Neuronal stem cell (in vitro differentiated cells): ENCODE data around the gene SYNPR.

ENCODE experiments used
- DNase-seq: peaks from one replicate; pipeline ENCODE4 v3.0.0-alpha.2; 2013; ENCODE audit warnings: low spot score
- H2AFZ ChIP-seq: one replicate; pipeline ENCODE4 v1.6.1; 2013; ENCODE audit warnings: mild to moderate bottlenecking, low read length, inconsistent platforms
- H2AK5ac ChIP-seq: 2 replicates; pipeline ENCODE4 v1.6.1; 2013; ENCODE audit warnings: low read depth, mild to moderate bottlenecking, inconsistent platforms, low read length, moderate library complexity, mixed read lengths
- H2BK120ac ChIP-seq: 2 replicates; pipeline ENCODE4 v1.6.1; 2013; ENCODE audit warnings: low read depth, mild to moderate bottlenecking, inconsistent platforms, low read length, moderate library complexity, mixed read lengths
- H2BK12ac ChIP-seq: one replicate; pipeline ENCODE4 v1.6.1; 2013; ENCODE audit warnings: low read length, inconsistent platforms
- H2BK15ac ChIP-seq: 2 replicates; pipeline ENCODE4 v1.6.1; 2013; ENCODE audit warnings: mild to moderate bottlenecking, low read length, inconsistent platforms, mixed read lengths
- H2BK5ac ChIP-seq: one replicate; pipeline ENCODE4 v1.6.1; 2013; ENCODE audit warnings: inconsistent platforms, mild to moderate bottlenecking, low read length, moderate library complexity
- H3K14ac ChIP-seq: one replicate; pipeline ENCODE4 v1.6.1; 2013; ENCODE audit warnings: low read length, inconsistent platforms
- H3K18ac ChIP-seq: 2 replicates; pipeline ENCODE4 v1.6.1; 2013; ENCODE audit warnings: low read length, inconsistent platforms
- H3K23ac ChIP-seq: 2 replicates; pipeline ENCODE4 v1.6.1; 2013; ENCODE audit warnings: low read depth, mild to moderate bottlenecking, mixed read lengths, low read length, inconsistent platforms; ENCODE audit not compliant: poor library complexity
- H3K27ac ChIP-seq: replicated peaks from 3 replicates; pipeline ENCODE4 v1.5.1; 2013; ENCODE audit warnings: low read length, inconsistent platforms
- H3K27me3 ChIP-seq, 3 experiments: 2 replicates each; pipeline ENCODE4 v1.6.1; 2013; ENCODE audit warnings: low read length in 3 of 3, mild to moderate bottlenecking in 2 of 3, inconsistent platforms in 1 of 3, low read depth in 1 of 3, mixed read lengths in 1 of 3, moderate library complexity in 1 of 3; ENCODE audit not compliant: control insufficient read depth in 3 of 3, insufficient read depth in 3 of 3
- H3K36me3 ChIP-seq, 2 donors: replicated peaks in 1 of 2; 2 replicates each; pipeline ENCODE4 v1.6.1; 2013; ENCODE audit warnings: low read length in 2 of 2; ENCODE audit not compliant: control insufficient read depth in 2 of 2, insufficient read depth in 2 of 2
- H3K4ac ChIP-seq: 2 replicates; pipeline ENCODE4 v1.6.1; 2013; ENCODE audit warnings: inconsistent platforms, mild to moderate bottlenecking, low read length, moderate library complexity
- H3K4me1 ChIP-seq, 2 donors: 1 replicate in 1 of 2; 2 replicates in 1 of 2; pipeline ENCODE4 v1.6.1; 2013; ENCODE audit warnings: low read length in 2 of 2, low read depth in 1 of 2; ENCODE audit not compliant: control insufficient read depth in 2 of 2, insufficient read depth in 1 of 2
- H3K4me2 ChIP-seq: one replicate; pipeline ENCODE4 v1.6.1; 2013; ENCODE audit warnings: mild to moderate bottlenecking, low read length, inconsistent platforms; ENCODE audit not compliant: insufficient read depth, poor library complexity, severe bottlenecking
- H3K4me3 ChIP-seq, 2 donors: 2 replicates each; pipeline ENCODE4 v1.5.1; 2013; ENCODE audit warnings: low read length in 2 of 2, mild to moderate bottlenecking in 2 of 2, inconsistent platforms in 1 of 2, moderate library complexity in 1 of 2
- H3K79me1 ChIP-seq: one replicate; pipeline ENCODE4 v1.6.1; 2013; ENCODE audit warnings: low read depth, mild to moderate bottlenecking, inconsistent platforms, low read length, moderate library complexity
- H3K9ac ChIP-seq: one replicate; pipeline ENCODE4 v1.6.1; 2013; ENCODE audit warnings: mild to moderate bottlenecking, low read depth, low read length, inconsistent platforms; ENCODE audit not compliant: poor library complexity
- H3K9me3 ChIP-seq, 2 donors: replicated peaks in 1 of 2; 2 replicates each; pipeline versions ENCODE3 to v1.6.1; 2013; ENCODE audit warnings: low read length in 2 of 2, mild to moderate bottlenecking in 2 of 2, inconsistent platforms in 1 of 2, low read depth in 1 of 2, mixed read lengths in 1 of 2, moderate library complexity in 1 of 2; ENCODE audit not compliant: control insufficient read depth in 2 of 2, insufficient read depth in 1 of 2
- H4K8ac ChIP-seq: one replicate; pipeline ENCODE4 v1.6.1; 2013; ENCODE audit warnings: low read depth, mild to moderate bottlenecking, inconsistent platforms, low read length, moderate library complexity
- H4K91ac ChIP-seq: one replicate; pipeline ENCODE4 v1.6.1; 2013; ENCODE audit warnings: low read length, low read depth, mild to moderate bottlenecking, inconsistent platforms; ENCODE audit not compliant: poor library complexity
- WGBS, 2 donors: extraction: QIAGEN DNeasy Blood & Tissue Kit; methylation state at CpG; one replicate each; pipeline ENCODE4 v1.1.7; 2013; ENCODE audit warnings: missing lambda C conversion rate in 2 of 2, mixed read lengths in 1 of 2; ENCODE audit not compliant: insufficient read length in 2 of 2, insufficient replicate concordance in 1 of 2; ENCODE audit errors: extremely low coverage in 2 of 2; 5-methylcytosine and 5-hydroxymethylcytosine counted together

The SYNPR gene

GRCh38 chr3:63562323-63562722, 284.2 kb downstream of the SYNPR start:
- Histone ChIP-seq H3K14ac (no peak overlapping the region), H2BK5ac (no peak overlapping the region), H3K27ac (no peak overlapping the region), H2BK120ac (no peak overlapping the region), H2BK15ac (no peak overlapping the region), H3K4me3 (no peak overlapping the region), H3K4me1 (peaks cover 0 to 2% of the 10 kb centered on the region in 2 donors), H3K23ac (no peak overlapping the region), H3K4ac (no peak overlapping the region), H2BK12ac (no peak overlapping the region), H3K18ac (no peak overlapping the region), H3K9ac (no peak overlapping the region), H3K9me3 (no peaks in the 10 kb centered on the region), H4K8ac (no peak overlapping the region), H3K4me2 (no peak overlapping the region), H2AK5ac (no peak overlapping the region), H4K91ac (no peak overlapping the region), H3K79me1 (no peaks in the 10 kb centered on the region), H3K27me3 (no peaks in the 10 kb centered on the region), H3K36me3 (no peaks in the 10 kb centered on the region), H2AFZ (no peak overlapping the region)
- DNase-seq: no peak
- WGBS, 2 donors: no CpG with 5 or more reads among the region's 4 CpGs

DNA sequence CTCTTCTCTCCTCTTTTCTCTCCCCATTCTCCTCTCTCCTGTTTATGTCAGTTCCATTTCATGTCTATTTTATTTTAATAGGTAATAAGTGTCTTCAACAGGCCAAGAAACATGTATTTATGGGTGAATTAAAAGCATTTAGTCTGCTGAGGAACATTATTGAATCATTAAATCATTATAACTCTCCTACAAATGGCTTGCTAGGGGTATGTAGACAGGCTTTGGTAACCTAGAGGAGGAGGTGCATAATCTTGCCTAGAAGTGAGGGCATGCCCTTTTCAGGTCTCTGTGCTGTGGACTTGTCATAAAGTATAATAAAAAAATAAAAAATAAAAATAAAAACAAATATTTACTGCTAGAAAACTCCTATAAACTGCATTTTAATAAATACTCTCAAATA, 285.5 kb downstream of the SYNPR start:
- no peak overlapping the region for H2AFZ ChIP-seq
- no peak overlapping the region for H4K91ac ChIP-seq
- H3K9ac ChIP-seq: no peak overlapping the region
- peaks cover 0 to 2% of the 10 kb centered on the region in 2 donors for H3K4me1 ChIP-seq
- no peak overlapping the region for H3K18ac ChIP-seq
- H2BK120ac ChIP-seq: no peak overlapping the region
- H3K4me2 ChIP-seq: no peak overlapping the region
- H3K27ac ChIP-seq: no peak overlapping the region
- no peak for DNase-seq
- no peak overlapping the region for H3K14ac ChIP-seq
- no peak overlapping the region for H2BK15ac ChIP-seq
- no peaks in the 10 kb centered on the region for H3K27me3 ChIP-seq
- H3K9me3 ChIP-seq: no peaks in the 10 kb centered on the region
- H2BK12ac ChIP-seq: no peak overlapping the region
- H3K79me1 ChIP-seq: no peaks in the 10 kb centered on the region
- no peak overlapping the region for H3K4me3 ChIP-seq
- H2BK5ac ChIP-seq: no peak overlapping the region
- no peak overlapping the region for H3K23ac ChIP-seq
- H3K4ac ChIP-seq: no peak overlapping the region
- no peak overlapping the region for H2AK5ac ChIP-seq
- no peak overlapping the region for H4K8ac ChIP-seq
- H3K36me3 ChIP-seq: no peaks in the 10 kb centered on the region

DNA sequence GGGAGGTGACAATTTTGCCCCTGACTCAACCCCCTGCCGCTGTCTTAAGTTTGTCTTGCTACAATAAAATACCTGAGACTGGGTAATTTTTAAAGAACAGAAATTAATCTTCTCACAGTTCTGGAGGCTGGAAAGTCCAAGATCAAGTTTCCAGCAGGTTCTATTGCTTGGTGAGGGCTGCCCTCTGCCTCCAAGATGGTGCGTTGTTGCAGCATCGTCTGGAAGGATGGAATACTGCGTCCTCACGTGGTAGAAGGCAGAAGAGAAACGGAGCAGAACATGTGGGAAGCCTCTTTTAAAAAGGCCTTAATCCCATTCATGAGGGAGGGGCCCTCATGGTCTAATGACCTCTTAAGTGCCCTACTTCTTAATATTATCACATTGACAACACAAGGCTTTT, 287.1 kb downstream of the SYNPR start:
- Histone ChIP-seq H4K91ac (no peak overlapping the region), H3K14ac (no peak overlapping the region), H4K8ac (no peak overlapping the region), H3K4ac (no peak overlapping the region), H3K18ac (no peak overlapping the region), H2BK15ac (no peak overlapping the region), H3K4me2 (no peak overlapping the region), H2AFZ (no peak overlapping the region), H3K27ac (no peak overlapping the region), H3K79me1 (no peaks in the 10 kb centered on the region), H2AK5ac (no peak overlapping the region), H3K4me3 (no peak overlapping the region), H2BK12ac (no peak overlapping the region), H3K4me1 (peaks cover 0 to 2% of the 10 kb centered on the region in 2 donors), H3K27me3 (no peaks in the 10 kb centered on the region), H2BK5ac (no peak overlapping the region), H3K36me3 (no peaks in the 10 kb centered on the region), H3K9ac (no peak overlapping the region), H3K23ac (no peak overlapping the region), H3K9me3 (no peaks in the 10 kb centered on the region), H2BK120ac (no peak overlapping the region)
- DNase-seq: no peak
- no CpG with 5 or more reads among the region's 6 CpGs for WGBS, 2 donors

DNA sequence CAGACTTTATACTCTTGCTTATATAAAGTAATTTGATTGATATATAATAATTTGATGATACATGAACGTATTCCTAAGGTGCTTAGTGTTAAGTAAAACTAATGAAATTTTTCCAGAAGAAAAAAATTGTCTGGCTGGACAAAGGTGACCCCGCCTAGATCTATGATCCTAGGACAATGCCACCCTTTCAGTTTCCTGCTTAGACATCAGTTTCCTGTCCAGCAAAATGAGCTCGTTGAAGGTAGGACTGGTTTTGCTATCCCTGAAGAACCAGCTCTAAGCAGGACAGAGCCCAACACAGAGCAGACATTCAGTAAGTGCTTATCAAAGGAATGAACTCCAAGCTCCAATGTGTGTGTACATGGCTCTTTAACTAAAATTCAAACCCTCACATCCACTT, 293.6 kb downstream of the SYNPR start:
- Histone ChIP-seq H2AK5ac (no peak overlapping the region), H3K27ac (no peak overlapping the region), H3K9me3 (no peaks in the 10 kb centered on the region), H2BK15ac (no peak overlapping the region), H3K4me1 (no peaks in the 10 kb centered on the region), H3K36me3 (no peaks in the 10 kb centered on the region), H3K4me2 (no peak overlapping the region), H3K79me1 (no peaks in the 10 kb centered on the region), H3K9ac (no peak overlapping the region), H2BK5ac (no peak overlapping the region), H2BK120ac (no peak overlapping the region), H4K8ac (no peak overlapping the region), H3K4me3 (no peak overlapping the region), H3K18ac (no peak overlapping the region), H3K23ac (no peak overlapping the region), H4K91ac (no peak overlapping the region), H2BK12ac (no peak overlapping the region), H2AFZ (no peak overlapping the region), H3K4ac (no peak overlapping the region), H3K14ac (no peak overlapping the region), H3K27me3 (no peaks in the 10 kb centered on the region)
- no peak for DNase-seq
- no CpG with 5 or more reads among the region's 3 CpGs for WGBS, 2 donors
